Vagina (tissue), 2 donors: ENCODE measurements around the gene SDCCAG8. TPM values are rescaled to one million over a fixed set of nuclear protein-coding genes. Genes with fewer than 3 reads are reported as not detected.

ENCODE experiments used
- DNase-seq, 2 donors: peaks; one replicate each; pipeline ENCODE4 v3.0.0-alpha.2; 2017; ENCODE audit errors: extremely low spot score in 2 of 2
- H3K27ac ChIP-seq: fragments of 200-600 bp; sonication (generic); one replicate; pipeline ENCODE4 v1.5.1; 2019
- H3K27me3 ChIP-seq: fragments of 200-600 bp; sonication (generic); one replicate; pipeline ENCODE4 v1.5.1; 2019
- H3K36me3 ChIP-seq, 2 donors: fragments of 200-600 bp; sonication (generic); one replicate each; pipeline ENCODE4 v1.5.1; 2017 to 2019
- H3K4me1 ChIP-seq: fragments of 200-600 bp; sonication (generic); one replicate; pipeline ENCODE4 v1.5.1; 2019
- H3K4me3 ChIP-seq, 2 donors: fragments of 200-600 bp; sonication (generic); 1 replicate in 1 of 2; 2 replicates in 1 of 2; pipeline ENCODE4 v1.5.1; 2016 to 2019
- H3K9me3 ChIP-seq: fragments of 200-600 bp; sonication (generic); one replicate; pipeline ENCODE4 v1.5.1; 2019
- CTCF ChIP-seq, 3 experiments: fragments of 450-650 bp in 2 of 3; fragments of 200-600 bp in 1 of 3; sonication (generic) in 1 of 3; IDR thresholded peaks; one replicate each; pipeline ENCODE4 v1.5.1; 2017 to 2019; ENCODE audit warnings: antibody characterized with exemption in 3 of 3, mild to moderate bottlenecking in 2 of 3, moderate library complexity in 2 of 3
- POLR2A ChIP-seq, 2 donors: fragments of 450-650 bp; IDR thresholded peaks; one replicate each; pipeline ENCODE4 v1.6.1; 2017; ENCODE audit warnings: antibody characterized with exemption in 2 of 2, mild to moderate bottlenecking in 2 of 2, moderate library complexity in 2 of 2
- POLR2AphosphoS5 ChIP-seq, 2 donors: sonication (generic); formaldehyde crosslinking; IDR thresholded peaks; one replicate each; pipeline ENCODE4 v1.9.0; 2017; ENCODE audit warnings: antibody characterized with exemption in 2 of 2, mild to moderate bottlenecking in 2 of 2, low read depth in 1 of 2; ENCODE audit not compliant: insufficient read depth in 1 of 2
- intact Hi-C: fragments of 100-400 bp; cut with DNase I; formaldehyde crosslinking; loops from one replicate; pipeline ENCODE4 v1.15.1; 2023
- total RNA-seq: library from RNA; depleted of rRNA; stranded (reverse); fragments of >200 nt; gene quantifications from one replicate; pipeline ENCODE4 v1.2.3, GENCODE V29; 2016

SDCCAG8 gene
- total RNA-seq, 1 donor from 2014 or later = 31.2 TPM

GRCh38 chr1:243315455-243315854, 59.6 kb downstream of the SDCCAG8 start:
- intact Hi-C loops = loop anchor here (10.0 kb wide), 1 partner anchor 841 kb away; no protein-coding TSS in a partner anchor
- Histone ChIP-seq H3K27ac (no peak overlapping the region), H3K36me3 (peaks cover 0 to 9% of the 10 kb centered on the region in 2 donors), H3K4me1 (no peaks in the 10 kb centered on the region), H3K9me3 (no peaks in the 10 kb centered on the region), H3K4me3 (no peak overlapping the region), H3K27me3 (no peaks in the 10 kb centered on the region)
- no peak for DNase-seq
- TF ChIP-seq POLR2A (IDR thresholded peaks at IDR 0.05) (no peak), POLR2AphosphoS5 (IDR thresholded peaks at IDR 0.05; ENCODE audit: insufficient read depth in 1 of 2, low read depth in 1 of 2) (no peak), CTCF (IDR thresholded peaks at IDR 0.05) (no peak)

GRCh38 chr1:243315893-243316292, 60.1 kb downstream of the SDCCAG8 start:
- DNase-seq = no peak

GRCh38 chr1:243316366-243316989, 60.6 kb downstream of the SDCCAG8 start:
- intact Hi-C loops = loop anchor here (10.0 kb wide), 1 partner anchor 842 kb away; no protein-coding TSS in a partner anchor
- no peak for DNase-seq
- Histone ChIP-seq H3K4me3 (no peak overlapping the region), H3K36me3 (peaks cover 0 to 9% of the 10 kb centered on the region in 2 donors), H3K9me3 (no peaks in the 10 kb centered on the region), H3K4me1 (no peaks in the 10 kb centered on the region), H3K27ac (no peak overlapping the region), H3K27me3 (no peaks in the 10 kb centered on the region)
- TF ChIP-seq POLR2AphosphoS5 (IDR thresholded peaks at IDR 0.05; ENCODE audit: insufficient read depth in 1 of 2, low read depth in 1 of 2) (no peak), CTCF (IDR thresholded peaks at IDR 0.05) (no peak), POLR2A (IDR thresholded peaks at IDR 0.05) (no peak)

More at GRCh38 chr1:243315893-243316292, 60.1 kb downstream of the SDCCAG8 start:
- intact Hi-C loops = loop anchor here (10.0 kb wide), 1 partner anchor 841 kb away; no protein-coding TSS in a partner anchor
- Histone ChIP-seq H3K27me3 (no peaks in the 10 kb centered on the region), H3K4me3 (no peak overlapping the region), H3K27ac (no peak overlapping the region), H3K9me3 (no peaks in the 10 kb centered on the region), H3K4me1 (no peaks in the 10 kb centered on the region), H3K36me3 (peaks cover 0 to 9% of the 10 kb centered on the region in 2 donors)
- TF ChIP-seq POLR2AphosphoS5 (IDR thresholded peaks at IDR 0.05; ENCODE audit: insufficient read depth in 1 of 2, low read depth in 1 of 2) (no peak), CTCF (IDR thresholded peaks at IDR 0.05) (no peak), POLR2A (IDR thresholded peaks at IDR 0.05) (no peak)

GRCh38 chr1:243320224-243320623, 64.4 kb downstream of the SDCCAG8 start:
- H3K36me3 ChIP-seq = peaks cover 0 to 9% of the 10 kb centered on the region in 2 donors
- intact Hi-C loops = no loop called here
- TF ChIP-seq CTCF (IDR thresholded peaks at IDR 0.05) (no peak), POLR2A (IDR thresholded peaks at IDR 0.05) (no peak), POLR2AphosphoS5 (IDR thresholded peaks at IDR 0.05; ENCODE audit: insufficient read depth in 1 of 2, low read depth in 1 of 2) (no peak)
- no peaks in the 10 kb centered on the region for H3K4me1 ChIP-seq
- no peak for DNase-seq
- no peak overlapping the region for H3K4me3 ChIP-seq
- no peak overlapping the region for H3K27ac ChIP-seq
- no peaks in the 10 kb centered on the region for H3K27me3 ChIP-seq
- no peaks in the 10 kb centered on the region for H3K9me3 ChIP-seq

- no peak for DNase-seq
- H3K27me3 ChIP-seq = no peaks in the 10 kb centered on the region
- intact Hi-C loops = no loop called here
- no peaks in the 10 kb centered on the region for H3K4me1 ChIP-seq
- no peak overlapping the region for H3K4me3 ChIP-seq
- TF ChIP-seq POLR2AphosphoS5 (IDR thresholded peaks at IDR 0.05; ENCODE audit: insufficient read depth in 1 of 2, low read depth in 1 of 2) (no peak), CTCF (IDR thresholded peaks at IDR 0.05) (no peak), POLR2A (IDR thresholded peaks at IDR 0.05) (no peak)
- H3K9me3 ChIP-seq = no peaks in the 10 kb centered on the region
- H3K27ac ChIP-seq = no peak overlapping the region
- peaks cover 0 to 9% of the 10 kb centered on the region in 2 donors for H3K36me3 ChIP-seq
Measured at GRCh38 chr1:243322326-243322725, 66.5 kb downstream of the SDCCAG8 start.
